GM23338 (cell line): Measurements from ENCODE around the gene TMPRSS5.

Experiments used
- CREB1 ChIP-seq: fragments of 250-450 bp; sonication (Bioruptor Pico); IDR thresholded peaks from 2 replicates; pipeline ENCODE4 v1.5.0; 2020; ENCODE audit warnings: low read depth, mild to moderate bottlenecking, moderate library complexity
- EZH2 ChIP-seq: fragments of 200-600 bp; sonication (generic); IDR thresholded peaks from one replicate; pipeline ENCODE4 v1.8.0; 2017; ENCODE audit warnings: antibody characterized with exemption, mild to moderate bottlenecking, low read depth; ENCODE audit not compliant: unreplicated experiment
- EZH2phosphoT487 ChIP-seq: fragments of 200-600 bp; sonication (generic); IDR thresholded peaks from one replicate; pipeline ENCODE4 v1.8.1; 2018; ENCODE audit warnings: antibody characterized with exemption; ENCODE audit not compliant: unreplicated experiment
- JUNB ChIP-seq: IDR thresholded peaks from one replicate; pipeline ENCODE4 v1.6.1; 2016; ENCODE audit warnings: antibody characterized with exemption; ENCODE audit not compliant: unreplicated experiment
- NANOG ChIP-seq: IDR thresholded peaks from 2 replicates; pipeline ENCODE4 v1.6.1; 2016; ENCODE audit warnings: antibody characterized with exemption, borderline replicate concordance
- POLR2AphosphoS5 ChIP-seq: IDR thresholded peaks from 2 replicates; pipeline ENCODE4 v1.6.1; 2016; ENCODE audit warnings: antibody characterized with exemption, low read depth
- STAT1 ChIP-seq: IDR thresholded peaks from one replicate; pipeline ENCODE4 v1.6.1; 2016; ENCODE audit warnings: antibody characterized with exemption; ENCODE audit not compliant: unreplicated experiment
- TF ChIP-seq, protein P1 (sequence below), 2 experiments: fragments of 200-600 bp in 1 of 2; sonication (generic) in 1 of 2; conservative IDR thresholded peaks; 2 replicates each; pipeline versions ENCODE4 v1.5.1 to v1.6.1; 2016 to 2017; ENCODE audit warnings: antibody characterized with exemption in 2 of 2, low read depth in 2 of 2, mild to moderate bottlenecking in 2 of 2, moderate library complexity in 1 of 2
- TF ChIP-seq, protein P2 (sequence below): IDR thresholded peaks from one replicate; pipeline ENCODE4 v1.6.1; 2018; ENCODE audit warnings: antibody characterized with exemption; ENCODE audit not compliant: unreplicated experiment
- TF ChIP-seq, protein P3 (sequence below): IDR thresholded peaks from 2 replicates; pipeline ENCODE4 v1.6.1; 2016; ENCODE audit warnings: antibody characterized with exemption

DNA sequence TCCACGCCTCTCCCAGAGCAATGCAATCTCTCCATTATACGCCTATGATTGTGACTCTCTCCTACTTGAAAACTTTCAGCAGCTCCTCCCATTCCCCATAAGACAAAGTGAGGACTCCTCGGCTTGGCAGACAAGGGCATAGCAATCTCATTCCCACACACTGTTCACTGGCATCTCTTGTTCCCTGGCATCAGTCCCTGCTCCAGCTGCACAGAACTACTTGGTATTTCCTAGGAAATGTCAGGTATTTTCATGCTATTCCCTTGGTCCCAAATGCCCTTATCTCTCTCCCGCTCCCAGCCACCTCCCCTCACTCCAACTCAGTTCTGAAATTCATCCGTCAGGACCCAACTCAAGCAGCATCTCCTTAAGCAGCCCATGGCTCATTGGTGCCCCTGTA is 28.4 kb downstream of the TMPRSS5 start:
- TF ChIP-seq, protein P1, sequence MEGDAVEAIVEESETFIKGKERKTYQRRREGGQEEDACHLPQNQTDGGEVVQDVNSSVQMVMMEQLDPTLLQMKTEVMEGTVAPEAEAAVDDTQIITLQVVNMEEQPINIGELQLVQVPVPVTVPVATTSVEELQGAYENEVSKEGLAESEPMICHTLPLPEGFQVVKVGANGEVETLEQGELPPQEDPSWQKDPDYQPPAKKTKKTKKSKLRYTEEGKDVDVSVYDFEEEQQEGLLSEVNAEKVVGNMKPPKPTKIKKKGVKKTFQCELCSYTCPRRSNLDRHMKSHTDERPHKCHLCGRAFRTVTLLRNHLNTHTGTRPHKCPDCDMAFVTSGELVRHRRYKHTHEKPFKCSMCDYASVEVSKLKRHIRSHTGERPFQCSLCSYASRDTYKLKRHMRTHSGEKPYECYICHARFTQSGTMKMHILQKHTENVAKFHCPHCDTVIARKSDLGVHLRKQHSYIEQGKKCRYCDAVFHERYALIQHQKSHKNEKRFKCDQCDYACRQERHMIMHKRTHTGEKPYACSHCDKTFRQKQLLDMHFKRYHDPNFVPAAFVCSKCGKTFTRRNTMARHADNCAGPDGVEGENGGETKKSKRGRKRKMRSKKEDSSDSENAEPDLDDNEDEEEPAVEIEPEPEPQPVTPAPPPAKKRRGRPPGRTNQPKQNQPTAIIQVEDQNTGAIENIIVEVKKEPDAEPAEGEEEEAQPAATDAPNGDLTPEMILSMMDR (conservative IDR thresholded peaks at IDR 0.05; ENCODE audit: low read depth in 2 of 2): no peak
- no peak for TF ChIP-seq POLR2AphosphoS5
- no peak for TF ChIP-seq EZH2
- no peak for TF ChIP-seq JUNB
- TF ChIP-seq EZH2phosphoT487: no peak
- TF ChIP-seq, protein P2, sequence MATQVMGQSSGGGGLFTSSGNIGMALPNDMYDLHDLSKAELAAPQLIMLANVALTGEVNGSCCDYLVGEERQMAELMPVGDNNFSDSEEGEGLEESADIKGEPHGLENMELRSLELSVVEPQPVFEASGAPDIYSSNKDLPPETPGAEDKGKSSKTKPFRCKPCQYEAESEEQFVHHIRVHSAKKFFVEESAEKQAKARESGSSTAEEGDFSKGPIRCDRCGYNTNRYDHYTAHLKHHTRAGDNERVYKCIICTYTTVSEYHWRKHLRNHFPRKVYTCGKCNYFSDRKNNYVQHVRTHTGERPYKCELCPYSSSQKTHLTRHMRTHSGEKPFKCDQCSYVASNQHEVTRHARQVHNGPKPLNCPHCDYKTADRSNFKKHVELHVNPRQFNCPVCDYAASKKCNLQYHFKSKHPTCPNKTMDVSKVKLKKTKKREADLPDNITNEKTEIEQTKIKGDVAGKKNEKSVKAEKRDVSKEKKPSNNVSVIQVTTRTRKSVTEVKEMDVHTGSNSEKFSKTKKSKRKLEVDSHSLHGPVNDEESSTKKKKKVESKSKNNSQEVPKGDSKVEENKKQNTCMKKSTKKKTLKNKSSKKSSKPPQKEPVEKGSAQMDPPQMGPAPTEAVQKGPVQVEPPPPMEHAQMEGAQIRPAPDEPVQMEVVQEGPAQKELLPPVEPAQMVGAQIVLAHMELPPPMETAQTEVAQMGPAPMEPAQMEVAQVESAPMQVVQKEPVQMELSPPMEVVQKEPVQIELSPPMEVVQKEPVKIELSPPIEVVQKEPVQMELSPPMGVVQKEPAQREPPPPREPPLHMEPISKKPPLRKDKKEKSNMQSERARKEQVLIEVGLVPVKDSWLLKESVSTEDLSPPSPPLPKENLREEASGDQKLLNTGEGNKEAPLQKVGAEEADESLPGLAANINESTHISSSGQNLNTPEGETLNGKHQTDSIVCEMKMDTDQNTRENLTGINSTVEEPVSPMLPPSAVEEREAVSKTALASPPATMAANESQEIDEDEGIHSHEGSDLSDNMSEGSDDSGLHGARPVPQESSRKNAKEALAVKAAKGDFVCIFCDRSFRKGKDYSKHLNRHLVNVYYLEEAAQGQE: no peak
- no peak for TF ChIP-seq CREB1
- no peak for TF ChIP-seq STAT1
- TF ChIP-seq, protein P3, sequence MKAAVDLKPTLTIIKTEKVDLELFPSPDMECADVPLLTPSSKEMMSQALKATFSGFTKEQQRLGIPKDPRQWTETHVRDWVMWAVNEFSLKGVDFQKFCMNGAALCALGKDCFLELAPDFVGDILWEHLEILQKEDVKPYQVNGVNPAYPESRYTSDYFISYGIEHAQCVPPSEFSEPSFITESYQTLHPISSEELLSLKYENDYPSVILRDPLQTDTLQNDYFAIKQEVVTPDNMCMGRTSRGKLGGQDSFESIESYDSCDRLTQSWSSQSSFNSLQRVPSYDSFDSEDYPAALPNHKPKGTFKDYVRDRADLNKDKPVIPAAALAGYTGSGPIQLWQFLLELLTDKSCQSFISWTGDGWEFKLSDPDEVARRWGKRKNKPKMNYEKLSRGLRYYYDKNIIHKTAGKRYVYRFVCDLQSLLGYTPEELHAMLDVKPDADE: no peak
- TF ChIP-seq NANOG: no peak
